OCI-LY7 (cell line): ENCODE data around the gene VEZF1.

Experiments
- CTCF ChIP-seq: fragments of 200-600 bp; sonication (generic); conservative IDR thresholded peaks from 2 replicates; pipeline ENCODE4 v1.5.1; 2014; ENCODE audit warnings: mild to moderate bottlenecking, antibody characterized with exemption, low read length, moderate library complexity, mixed read lengths
- EZH2phosphoT487 ChIP-seq: fragments of 200-600 bp; sonication (generic); IDR thresholded peaks from 2 replicates; pipeline ENCODE4 v1.6.1; 2018; ENCODE audit warnings: low read depth, borderline replicate concordance, mild to moderate bottlenecking, mixed run types, antibody characterized with exemption, low read length, moderate library complexity, mixed read lengths

- 0 out of 2 replicates have a peak, but pooled peaks have one; percentile 16 for TF ChIP-seq CTCF
- TF ChIP-seq EZH2phosphoT487 = no peak
Observed at GRCh38 chr17:57955183-57955931, 32.7 kb downstream of the VEZF1 start, which contains the start of gene CUEDC1.
